ENCODE data around the gene MRPS24.
"Not testable (repeated sequence)": the region's sequence is repeated elsewhere in the genome, so short reads cannot be mapped to it uniquely, and the experiment has no call there.

The MRPS24 gene

GRCh38 chr7:43838201-43838658, 31.1 kb downstream of the MRPS24 start:
- no peak for DNase-seq (ENCODE audit: low read depth in 2 of 2)

GRCh38 chr7:43834463-43835251, 34.7 kb downstream of the MRPS24 start:
- no peak for DNase-seq (ENCODE audit: low read depth in 2 of 2)

GRCh38 chr7:43830917-43831316, 38.4 kb downstream of the MRPS24 start:
- not testable (repeated sequence) for DNase-seq (ENCODE audit: low read depth in 2 of 2)

GRCh38 chr7:43825391-43825808, 43.9 kb downstream of the MRPS24 start:
- no peak for DNase-seq (ENCODE audit: low read depth in 2 of 2)

GRCh38 chr7:43824963-43825362, 44.4 kb downstream of the MRPS24 start:
- DNase-seq (ENCODE audit: low read depth in 2 of 2), result no peak

- DNase-seq (ENCODE audit: low read depth in 2 of 2), result not testable (repeated sequence)
These were observed 44.8 kb downstream of the MRPS24 start for GRCh38 chr7:43824513-43824912.

- no peak for DNase-seq (ENCODE audit: low read depth in 2 of 2)
These were observed 45.4 kb downstream of the MRPS24 start for GRCh38 chr7:43823941-43824340.

- not testable (repeated sequence) for DNase-seq (ENCODE audit: low read depth in 2 of 2)
These were observed 45.9 kb downstream of the MRPS24 start for GRCh38 chr7:43823425-43823824.
